Endothelial cell of hepatic sinusoid (primary cell): ENCODE measurements around the gene OLFML3.

Source experiments
- in situ Hi-C: cut with HindIII; loops from 2 replicates; pipeline ENCODE4 v1.10.0; 2017; ENCODE audit warnings: low sequenced_read_pairs

The OLFML3 gene

DNA sequence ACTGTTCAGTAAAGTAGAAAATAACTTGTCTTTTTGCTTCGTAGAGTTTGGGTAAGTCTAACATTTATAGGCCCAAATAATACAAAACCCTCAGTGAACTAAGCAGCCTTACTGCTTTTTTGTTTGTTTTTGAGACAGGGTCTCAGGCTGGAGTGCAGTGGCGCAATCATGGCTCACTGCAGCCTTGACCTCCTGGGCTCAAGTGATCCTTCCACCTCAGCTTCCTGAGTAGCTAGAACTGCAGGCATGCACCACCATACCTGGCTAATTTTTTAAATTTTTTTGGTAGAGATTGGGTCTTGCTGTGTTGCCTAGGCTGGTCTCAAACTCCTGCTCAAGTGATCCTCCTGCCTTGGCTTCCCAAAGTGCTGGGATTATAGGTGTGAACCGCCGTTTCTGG, 31.1 kb upstream of the OLFML3 start:
- in situ Hi-C loops = loop anchor here (5.0 kb wide), 1 partner anchor 86 kb away; no protein-coding TSS in a partner anchor

- in situ Hi-C loops = loop anchor here (5.0 kb wide), 1 partner anchor 87 kb away; no protein-coding TSS in a partner anchor
Measured at GRCh38 chr1:113949007-113949406, 30.3 kb upstream of the OLFML3 start.

GRCh38 chr1:113950908-113951307, 28.4 kb upstream of the OLFML3 start:
- in situ Hi-C loops = no loop called here

DNA sequence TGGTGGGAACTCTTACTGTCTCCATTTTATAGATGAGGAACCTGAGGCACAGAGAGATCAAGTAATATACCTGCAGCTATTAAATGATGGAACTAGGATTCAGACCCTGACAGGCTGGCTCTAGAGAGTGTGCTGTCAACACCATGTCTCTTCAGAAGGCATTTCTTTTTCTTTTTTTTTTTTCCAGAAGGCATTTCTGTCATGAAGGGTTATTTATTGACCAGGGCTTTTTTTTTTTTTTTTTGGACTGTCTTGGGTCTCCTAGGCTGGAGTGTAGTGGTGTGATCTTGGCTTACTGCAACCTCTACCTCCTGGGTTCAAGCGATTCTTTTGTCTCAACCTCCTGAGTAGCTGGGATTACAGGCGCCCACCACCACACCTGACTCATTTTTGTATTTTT, 27.6 kb upstream of the OLFML3 start:
- in situ Hi-C loops = no loop called here

GRCh38 chr1:113957984-113958383, 21.3 kb upstream of the OLFML3 start:
- in situ Hi-C loops = no loop called here

DNA sequence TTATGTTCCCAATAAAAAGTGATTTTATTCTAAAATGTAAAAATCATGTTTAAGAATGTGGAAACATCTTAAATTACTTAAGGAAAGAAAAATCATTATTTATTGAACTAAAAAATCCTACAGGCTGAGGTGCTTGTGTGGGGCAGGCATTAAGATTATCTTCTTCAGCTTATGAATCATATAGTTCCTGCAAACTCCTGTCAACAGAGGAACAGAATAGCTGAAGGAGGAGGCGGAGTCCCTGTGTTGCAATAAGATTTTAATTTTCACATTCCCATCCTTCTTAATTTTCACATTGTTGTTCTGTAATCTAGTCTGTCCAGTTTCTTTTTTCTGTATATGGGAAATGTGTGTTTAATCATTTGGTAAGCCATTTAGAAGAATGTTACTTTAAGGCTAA, 20.6 kb upstream of the OLFML3 start:
- in situ Hi-C loops = no loop called here

DNA sequence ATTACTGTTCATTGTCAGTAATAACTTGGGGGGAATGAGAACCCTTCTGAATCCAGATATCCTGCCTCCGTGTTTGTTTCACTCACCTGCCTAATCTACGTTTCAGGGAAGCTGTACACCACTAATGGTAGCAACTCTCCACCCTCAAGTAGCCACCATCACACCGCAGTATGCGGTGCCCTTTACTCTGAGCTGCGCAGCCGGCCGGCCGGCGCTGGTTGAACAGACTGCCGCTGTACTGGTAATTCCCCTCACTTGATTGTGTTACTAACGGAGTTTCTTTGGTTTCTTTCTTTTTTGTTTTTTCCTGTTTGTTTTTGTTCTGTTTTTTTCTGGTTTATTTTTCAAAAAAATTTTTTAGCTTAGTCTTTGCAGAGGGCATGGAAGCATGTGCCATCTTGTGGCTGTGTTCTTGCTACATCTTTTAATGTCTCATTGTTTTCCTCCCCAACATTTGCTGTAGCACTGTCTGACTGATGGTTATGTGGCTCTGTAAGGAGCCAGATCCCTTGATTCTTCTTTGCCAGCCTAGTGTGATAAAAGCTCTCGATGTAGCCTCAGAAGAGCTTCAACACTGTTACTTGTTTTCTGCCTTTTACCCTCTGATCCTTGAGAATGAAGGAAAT, 15.9 kb upstream of the OLFML3 start:
- in situ Hi-C loops = no loop called here

DNA sequence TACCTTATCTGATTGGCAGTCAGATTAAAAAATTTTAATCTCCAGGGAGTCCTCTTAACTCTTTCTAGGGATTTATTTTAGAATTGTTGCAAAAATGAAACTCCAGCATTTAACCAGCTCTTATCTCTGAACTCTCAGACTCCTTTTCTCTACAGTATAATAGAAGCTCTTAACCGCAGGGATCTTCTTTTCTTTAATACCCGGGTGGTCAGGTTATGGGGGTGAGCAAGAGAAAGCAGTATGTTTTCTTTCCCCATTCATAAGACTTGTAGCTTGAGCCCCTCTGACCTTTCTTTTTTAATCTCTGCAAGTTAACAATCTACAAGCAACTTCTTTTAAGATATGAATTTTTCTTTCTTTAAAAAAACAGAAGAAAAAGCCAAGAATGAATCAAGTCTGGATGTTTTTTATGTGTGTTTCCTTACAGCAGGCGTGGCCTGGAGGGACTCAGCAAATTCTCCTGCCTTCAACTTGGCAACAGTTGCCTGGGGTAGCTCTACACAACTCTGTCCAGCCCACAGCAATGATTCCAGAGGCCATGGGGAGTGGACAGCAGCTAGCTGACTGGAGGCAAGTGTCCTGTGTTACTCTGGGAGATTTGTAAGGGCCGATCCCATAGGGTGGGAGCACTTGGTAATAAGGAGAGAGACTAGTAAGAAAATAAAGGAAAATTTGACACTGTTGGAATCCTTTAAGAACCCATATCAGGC, 13.4 kb upstream of the OLFML3 start:
- in situ Hi-C loops = no loop called here

- in situ Hi-C loops = no loop called here
Measured at GRCh38 chr1:113972954-113973353, 6.3 kb upstream of the OLFML3 start.

GRCh38 chr1:113975211-113975895, 3.9 kb upstream of the OLFML3 start:
- in situ Hi-C loops = no loop called here

- in situ Hi-C loops = no loop called here
Measured at GRCh38 chr1:113976609-113977278, 2.5 kb upstream of the OLFML3 start.

- in situ Hi-C loops = no loop called here
Measured at GRCh38 chr1:113977906-113978305, 1.4 kb upstream of the OLFML3 start.

- in situ Hi-C loops = no loop called here
Measured at GRCh38 chr1:113980110-113980509, 836 bp downstream of the OLFML3 start.

GRCh38 chr1:113981962-113982931, 3.0 kb downstream of the OLFML3 start:
- in situ Hi-C loops = no loop called here

GRCh38 chr1:113982949-113983348, 3.7 kb downstream of the OLFML3 start:
- in situ Hi-C loops = no loop called here

GRCh38 chr1:113983391-113983790, 4.1 kb downstream of the OLFML3 start:
- in situ Hi-C loops = no loop called here

GRCh38 chr1:113983826-113984225, 4.6 kb downstream of the OLFML3 start:
- in situ Hi-C loops = no loop called here

DNA sequence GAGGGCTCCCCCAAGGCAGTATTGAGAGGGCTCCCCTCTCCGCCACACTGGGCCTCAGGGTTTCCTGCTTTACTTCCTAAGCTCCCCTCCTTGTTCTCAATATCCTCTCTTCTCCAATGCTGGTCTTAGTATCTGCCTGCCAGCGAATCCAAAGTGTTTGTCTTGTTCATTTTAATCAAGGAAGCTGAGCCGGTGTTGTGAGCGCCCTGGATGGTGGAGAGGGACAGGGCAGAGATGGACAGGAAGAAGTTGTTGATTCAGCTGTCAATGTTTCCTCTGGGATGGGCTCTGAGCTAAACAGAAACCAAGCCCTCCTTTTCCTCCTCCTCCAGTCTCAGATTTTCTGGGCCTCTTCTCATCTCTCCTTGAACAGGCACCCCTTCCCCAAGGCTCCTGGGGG, 5.4 kb downstream of the OLFML3 start:
- in situ Hi-C loops = no loop called here

- in situ Hi-C loops = no loop called here
Measured at GRCh38 chr1:113986802-113987201, 7.5 kb downstream of the OLFML3 start.

- in situ Hi-C loops = no loop called here
Measured at GRCh38 chr1:113987259-113987658, 8.0 kb downstream of the OLFML3 start.
